ENCODE measurements around the gene DAGLA.
A peak's percentile ranks its signal among the peaks of the same experiment; 100 is the strongest.
"Not testable (repeated sequence)": the region's sequence is repeated elsewhere in the genome, so short reads cannot be mapped to it uniquely, and the experiment has no call there.

DAGLA gene, protein sequence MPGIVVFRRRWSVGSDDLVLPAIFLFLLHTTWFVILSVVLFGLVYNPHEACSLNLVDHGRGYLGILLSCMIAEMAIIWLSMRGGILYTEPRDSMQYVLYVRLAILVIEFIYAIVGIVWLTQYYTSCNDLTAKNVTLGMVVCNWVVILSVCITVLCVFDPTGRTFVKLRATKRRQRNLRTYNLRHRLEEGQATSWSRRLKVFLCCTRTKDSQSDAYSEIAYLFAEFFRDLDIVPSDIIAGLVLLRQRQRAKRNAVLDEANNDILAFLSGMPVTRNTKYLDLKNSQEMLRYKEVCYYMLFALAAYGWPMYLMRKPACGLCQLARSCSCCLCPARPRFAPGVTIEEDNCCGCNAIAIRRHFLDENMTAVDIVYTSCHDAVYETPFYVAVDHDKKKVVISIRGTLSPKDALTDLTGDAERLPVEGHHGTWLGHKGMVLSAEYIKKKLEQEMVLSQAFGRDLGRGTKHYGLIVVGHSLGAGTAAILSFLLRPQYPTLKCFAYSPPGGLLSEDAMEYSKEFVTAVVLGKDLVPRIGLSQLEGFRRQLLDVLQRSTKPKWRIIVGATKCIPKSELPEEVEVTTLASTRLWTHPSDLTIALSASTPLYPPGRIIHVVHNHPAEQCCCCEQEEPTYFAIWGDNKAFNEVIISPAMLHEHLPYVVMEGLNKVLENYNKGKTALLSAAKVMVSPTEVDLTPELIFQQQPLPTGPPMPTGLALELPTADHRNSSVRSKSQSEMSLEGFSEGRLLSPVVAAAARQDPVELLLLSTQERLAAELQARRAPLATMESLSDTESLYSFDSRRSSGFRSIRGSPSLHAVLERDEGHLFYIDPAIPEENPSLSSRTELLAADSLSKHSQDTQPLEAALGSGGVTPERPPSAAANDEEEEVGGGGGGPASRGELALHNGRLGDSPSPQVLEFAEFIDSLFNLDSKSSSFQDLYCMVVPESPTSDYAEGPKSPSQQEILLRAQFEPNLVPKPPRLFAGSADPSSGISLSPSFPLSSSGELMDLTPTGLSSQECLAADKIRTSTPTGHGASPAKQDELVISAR

DNA sequence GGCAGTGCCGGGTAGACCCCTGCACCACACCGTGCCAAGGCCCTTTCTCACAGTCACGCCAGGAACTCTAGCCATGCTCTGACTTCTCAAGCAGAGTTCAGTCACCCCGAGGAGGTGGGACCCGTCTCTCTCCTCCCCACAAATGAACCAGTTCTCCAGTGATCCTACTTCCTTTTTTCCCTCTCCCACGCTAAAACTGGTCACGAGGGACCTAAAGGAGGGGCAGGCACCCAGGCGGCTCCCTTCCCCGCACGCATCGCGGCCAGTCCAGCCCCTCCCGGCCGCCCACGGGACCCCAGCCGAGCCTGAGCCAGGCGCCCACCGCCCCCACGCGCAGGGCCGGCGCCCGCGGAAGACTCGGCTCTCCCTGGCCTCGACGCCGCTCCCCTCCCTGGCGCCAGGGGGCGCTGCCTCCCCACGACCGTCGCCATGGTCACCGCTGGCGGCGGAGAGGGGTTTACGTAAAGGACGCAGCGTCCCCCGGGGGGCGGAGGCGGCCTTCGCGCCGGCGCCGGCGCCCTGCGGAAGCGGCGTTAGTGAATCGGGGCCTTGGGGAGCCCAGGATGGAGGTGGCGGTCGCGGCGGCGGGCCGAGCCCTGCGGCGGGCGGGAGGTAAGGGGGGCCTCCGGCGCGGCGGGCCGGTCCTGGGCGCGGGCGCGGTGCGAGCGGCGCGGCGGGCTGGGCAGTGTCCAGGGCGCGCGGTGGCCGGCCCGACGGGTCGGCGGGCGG lies at the start of gene DAGLA:
TSS of gene DAGLA (plus strand) at position 499 of the 729 bp plus-strand sequence. CDS start 39,765 bp downstream, outside the sequence.
- peak; percentile 74 for DNase-seq (ENCODE audit: low read depth)

DNA sequence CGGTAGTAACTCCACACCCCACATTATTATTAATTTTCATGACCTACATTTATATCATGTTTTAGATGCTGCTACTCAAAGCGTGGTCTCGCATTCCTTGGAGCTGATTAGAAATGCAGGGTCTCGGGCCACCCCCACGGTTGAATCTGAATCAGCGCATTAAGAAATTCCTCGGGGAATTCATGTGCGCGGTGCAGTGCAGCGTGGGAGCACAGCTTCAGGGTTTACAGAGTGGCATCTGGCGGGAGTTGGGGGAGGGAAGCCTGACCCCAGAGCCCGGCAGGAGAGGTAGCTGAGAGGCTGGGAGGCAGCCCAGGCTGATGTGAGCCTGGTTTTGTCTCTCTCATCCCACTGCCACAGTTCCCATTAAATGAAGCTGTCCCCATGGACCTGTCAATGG lies 48.1 kb upstream of the DAGLA start:
- no peak for DNase-seq (ENCODE audit: low read depth)

DNA sequence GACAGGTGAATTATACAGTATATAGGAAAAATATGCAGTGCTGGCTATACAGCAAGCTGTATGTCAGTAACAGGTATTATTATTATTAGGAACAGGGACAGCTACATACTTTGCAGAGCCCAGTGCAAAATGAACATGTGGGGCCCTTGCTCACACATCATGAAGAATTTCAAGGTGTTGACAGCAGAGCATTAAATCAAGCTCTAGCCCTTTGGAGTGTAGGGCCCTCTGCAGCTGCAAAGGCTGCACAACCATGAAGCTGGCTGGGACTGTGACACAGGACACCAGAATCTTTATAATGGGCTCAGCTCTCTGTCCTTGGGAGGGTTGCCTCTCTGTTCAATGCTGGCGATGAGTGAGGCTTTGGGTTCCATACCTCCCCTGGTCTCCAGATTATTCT lies 44.9 kb upstream of the DAGLA start:
- no peak for DNase-seq (ENCODE audit: low read depth)

DNA sequence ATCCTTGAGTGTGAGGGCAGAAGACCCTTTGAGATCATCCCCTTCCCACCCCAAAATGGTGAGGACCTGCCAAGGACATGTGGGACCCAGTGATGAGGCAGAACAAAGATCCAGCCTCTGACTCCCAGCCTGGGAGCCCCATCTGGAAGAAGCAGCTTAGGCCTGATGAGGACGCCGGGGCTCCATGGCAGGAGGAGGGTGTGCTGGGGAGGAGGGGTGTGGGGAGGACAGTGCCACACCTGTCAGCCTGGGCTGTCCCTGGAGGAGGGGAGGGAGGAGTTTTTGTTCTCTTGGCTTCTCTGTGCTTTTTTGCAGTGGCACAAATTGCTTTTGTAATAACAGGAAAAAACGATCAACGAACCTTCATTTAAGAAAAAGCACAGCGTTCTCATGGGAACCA lies 44.4 kb upstream of the DAGLA start:
- DNase-seq (ENCODE audit: low read depth), result no peak

DNA sequence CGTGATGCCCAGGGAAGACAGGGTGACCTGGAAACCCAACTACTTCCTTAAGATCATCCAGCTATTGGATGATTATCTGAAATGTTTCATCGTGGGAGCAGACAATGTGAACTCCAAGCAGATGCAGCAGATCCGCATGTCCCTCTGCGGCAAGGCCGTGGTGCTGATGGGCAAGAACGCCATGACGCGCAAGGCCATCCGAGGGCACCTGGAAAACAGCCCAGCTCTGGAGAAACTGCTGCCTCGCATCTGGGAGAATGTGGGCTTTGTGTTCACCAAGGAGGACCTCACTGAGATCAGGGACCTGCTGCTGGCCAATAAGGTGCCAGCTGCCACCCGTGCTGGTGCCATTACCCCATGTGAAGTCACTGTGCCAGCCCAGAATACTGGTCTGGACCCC lies 43.5 kb upstream of the DAGLA start:
- no peak for DNase-seq (ENCODE audit: low read depth)

DNA sequence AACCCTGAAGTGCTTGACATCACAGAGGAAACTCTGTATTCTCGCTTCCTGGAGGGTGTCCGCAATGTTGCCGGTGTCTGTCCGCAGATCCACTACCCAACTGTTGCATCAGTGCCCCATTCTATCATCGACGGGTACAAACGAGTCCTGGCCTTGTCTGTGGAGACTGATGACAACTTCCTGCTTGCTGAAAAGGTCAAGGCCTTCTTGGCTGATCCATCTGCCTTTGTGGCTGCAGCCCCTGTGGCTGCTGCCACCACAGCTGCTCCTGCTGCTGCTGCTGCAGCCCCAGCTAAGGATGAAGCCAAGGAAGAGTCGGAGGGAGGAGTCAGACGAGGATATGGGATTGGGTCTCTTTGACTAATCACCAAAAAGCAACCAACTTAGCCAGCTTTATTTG lies 42.9 kb upstream of the DAGLA start:
- no peak for DNase-seq (ENCODE audit: low read depth)

DNA sequence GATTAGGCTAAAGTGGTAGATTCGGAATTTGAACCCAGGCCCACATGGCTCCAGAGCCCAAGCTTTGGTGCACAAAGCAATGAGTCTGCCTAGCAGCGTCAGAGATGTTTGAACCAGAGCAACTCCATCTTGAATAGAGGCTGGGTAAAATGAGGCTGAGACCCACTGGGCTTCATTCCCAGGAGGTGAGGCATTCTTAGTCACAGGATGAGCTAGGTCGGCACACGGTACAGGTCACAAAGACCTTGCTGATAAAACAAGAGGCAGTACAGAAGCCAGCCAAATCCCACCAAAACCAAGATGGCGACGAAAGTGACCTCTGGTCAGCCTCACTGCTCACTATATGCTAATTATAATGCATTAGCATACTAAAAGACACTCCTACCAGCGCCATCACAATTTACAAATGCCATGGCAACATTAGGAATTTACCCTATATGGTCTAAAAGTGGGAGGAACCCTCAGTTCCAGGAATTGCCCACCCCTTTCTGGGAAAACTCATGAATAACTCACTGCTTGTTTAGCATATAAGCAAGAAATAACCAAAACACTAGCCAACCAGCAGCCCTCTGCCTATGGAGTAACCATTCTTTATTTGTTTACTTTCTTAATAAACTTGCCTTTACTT lies 40.3 kb upstream of the DAGLA start:
- DNase-seq (ENCODE audit: low read depth), result no peak

DNA sequence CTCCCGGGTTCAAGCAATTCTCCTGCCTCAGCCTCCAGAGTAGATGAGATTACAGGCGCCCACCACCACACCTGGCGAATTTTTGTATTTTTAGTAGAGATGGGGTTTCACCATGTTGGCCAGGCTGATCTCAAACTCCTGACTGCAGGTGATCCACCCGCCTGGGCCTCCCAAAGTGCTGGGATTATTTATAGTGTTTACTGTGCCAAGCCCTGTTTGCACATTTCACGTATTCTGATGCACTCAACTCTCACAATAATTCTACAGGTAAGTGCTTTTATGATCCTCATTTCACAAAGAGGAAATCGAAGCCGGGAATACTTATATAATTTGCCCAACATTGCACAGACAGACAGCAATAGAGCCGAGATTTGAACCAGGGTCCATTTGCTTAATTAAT lies 38.0 kb upstream of the DAGLA start:
- DNase-seq (ENCODE audit: low read depth), result no peak

DNA sequence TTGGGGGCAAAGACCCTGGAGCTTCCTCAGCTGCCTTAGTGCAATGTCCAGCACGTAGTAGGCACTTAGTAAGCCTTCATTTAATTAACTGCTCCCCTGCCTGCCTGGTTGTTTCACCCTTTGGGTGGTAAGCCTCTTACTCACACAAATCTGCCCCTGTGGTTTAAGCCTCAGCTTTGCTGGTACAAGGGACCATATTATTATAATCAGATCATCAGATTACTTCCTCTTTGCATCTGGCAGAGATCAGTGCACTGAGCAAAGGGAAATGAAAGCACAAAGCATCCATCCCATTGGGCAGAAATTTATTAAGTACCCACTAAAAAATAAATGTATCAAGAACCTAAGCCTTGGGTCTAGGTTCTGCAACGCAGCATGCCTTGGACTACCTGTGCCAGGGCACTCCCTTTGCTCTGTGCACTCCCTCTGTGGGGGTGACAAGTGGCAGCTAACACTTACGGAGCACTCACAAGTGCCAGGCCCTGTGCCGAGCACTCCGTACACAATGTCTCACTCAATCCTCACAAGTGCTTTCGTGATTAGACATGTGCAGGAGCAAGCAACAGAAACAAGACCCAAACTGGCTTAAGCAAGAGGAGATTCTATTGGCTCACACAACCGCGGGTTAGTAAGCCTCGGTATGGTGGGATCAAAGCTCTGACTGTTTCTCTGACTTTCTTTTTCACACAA lies 34.9 kb upstream of the DAGLA start:
- no peak for DNase-seq (ENCODE audit: low read depth)

DNA sequence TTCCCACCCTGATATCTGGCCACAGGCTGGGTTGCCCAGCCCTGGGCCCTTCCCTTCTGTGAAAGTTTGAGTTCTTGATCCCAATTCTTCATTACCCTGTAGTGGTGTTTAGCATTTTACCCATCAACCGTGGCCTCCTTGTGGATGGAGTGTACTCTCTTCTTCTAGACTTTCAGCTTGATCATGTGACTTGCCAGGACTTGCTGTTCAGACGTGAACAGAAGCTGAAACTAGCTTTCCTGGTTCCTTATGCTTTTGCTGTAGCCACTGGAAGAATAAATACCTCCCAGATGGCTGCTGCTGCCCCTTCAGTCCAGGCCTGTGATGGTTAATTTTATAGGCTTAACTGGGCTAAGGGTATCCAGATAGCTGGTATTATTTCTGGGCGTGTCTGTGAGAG lies 32.7 kb upstream of the DAGLA start:
- no peak for DNase-seq (ENCODE audit: low read depth)

DNA sequence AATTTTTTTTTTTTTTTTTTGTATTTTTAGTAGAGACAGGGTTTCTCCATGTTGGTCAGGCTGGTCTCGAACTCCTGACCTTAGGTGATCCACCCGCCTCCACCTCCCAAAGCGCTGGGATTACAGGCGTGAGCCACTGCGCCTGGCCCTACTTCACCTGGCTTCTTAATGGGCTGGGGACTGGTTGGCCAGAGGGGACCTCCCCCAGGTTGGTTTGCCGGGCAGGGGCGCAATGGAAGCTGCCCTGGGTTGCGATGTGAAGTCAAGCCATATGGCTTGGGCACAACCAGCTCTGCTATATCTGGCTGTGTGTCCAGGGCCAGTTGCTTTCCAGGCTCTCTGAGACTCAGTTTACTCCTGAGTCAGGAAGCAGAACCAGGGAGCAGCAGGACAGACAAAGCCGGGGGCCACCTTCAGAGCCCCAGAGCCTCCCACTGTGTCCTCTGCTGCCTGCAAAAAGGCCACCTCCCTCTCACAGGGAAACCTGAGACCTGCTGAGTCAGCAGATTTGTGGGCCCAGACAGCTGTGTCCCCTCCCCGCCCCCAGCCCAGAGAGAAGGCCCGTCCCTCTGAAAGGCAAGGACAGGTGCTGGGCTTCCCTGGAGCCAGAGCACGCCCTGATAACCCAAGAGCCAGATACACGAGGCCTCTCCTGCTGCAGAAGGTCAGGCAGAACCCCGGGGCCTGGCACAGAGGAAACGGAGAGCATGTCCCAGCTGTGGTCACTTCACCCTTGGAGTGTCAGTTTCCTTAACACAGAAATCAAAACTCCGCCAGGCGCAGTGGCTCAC lies 29.2 kb upstream of the DAGLA start:
- DNase-seq (ENCODE audit: low read depth), result no peak

DNA sequence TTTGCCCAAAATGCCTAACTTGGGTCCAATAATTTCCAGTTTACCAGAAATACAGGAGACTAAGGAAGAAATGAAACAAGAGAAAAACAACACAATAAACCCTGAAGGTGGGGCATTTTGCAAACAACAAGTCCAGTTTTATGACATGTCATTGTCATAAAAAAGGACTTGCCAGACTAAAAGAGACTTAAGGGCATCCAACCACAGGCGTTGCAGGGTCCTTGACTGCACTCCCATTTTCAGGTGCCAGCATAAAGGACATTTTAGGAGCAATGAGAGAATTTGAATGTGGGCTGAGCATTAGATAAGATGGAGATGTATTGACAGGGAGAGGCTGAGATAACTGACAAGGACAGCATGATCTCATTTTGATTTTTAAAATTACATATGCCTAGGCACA lies 28.1 kb upstream of the DAGLA start:
- DNase-seq (ENCODE audit: low read depth), result no peak

DNA sequence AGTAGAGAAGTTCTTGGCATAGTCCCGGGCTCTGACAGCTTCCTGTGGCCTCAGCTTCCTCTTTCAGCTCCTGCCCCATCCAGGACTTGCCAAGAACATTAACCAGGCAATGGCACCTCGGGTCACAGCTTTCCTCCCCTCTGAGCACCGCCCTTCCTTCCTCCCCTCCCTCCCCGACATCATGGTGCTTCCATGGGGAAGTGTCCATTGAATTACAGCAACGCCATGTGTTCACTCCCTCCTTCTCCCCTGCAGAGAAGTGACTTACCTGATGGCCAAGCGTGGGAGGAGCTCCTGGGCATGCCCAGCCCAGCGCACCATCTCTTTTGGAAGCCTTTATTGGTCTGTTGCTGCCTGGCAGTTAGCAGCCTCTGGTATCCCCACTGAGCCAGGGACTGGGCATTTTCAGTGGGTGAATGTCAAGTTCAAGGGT lies 25.8 kb upstream of the DAGLA start:
- no peak for DNase-seq (ENCODE audit: low read depth)

DNA sequence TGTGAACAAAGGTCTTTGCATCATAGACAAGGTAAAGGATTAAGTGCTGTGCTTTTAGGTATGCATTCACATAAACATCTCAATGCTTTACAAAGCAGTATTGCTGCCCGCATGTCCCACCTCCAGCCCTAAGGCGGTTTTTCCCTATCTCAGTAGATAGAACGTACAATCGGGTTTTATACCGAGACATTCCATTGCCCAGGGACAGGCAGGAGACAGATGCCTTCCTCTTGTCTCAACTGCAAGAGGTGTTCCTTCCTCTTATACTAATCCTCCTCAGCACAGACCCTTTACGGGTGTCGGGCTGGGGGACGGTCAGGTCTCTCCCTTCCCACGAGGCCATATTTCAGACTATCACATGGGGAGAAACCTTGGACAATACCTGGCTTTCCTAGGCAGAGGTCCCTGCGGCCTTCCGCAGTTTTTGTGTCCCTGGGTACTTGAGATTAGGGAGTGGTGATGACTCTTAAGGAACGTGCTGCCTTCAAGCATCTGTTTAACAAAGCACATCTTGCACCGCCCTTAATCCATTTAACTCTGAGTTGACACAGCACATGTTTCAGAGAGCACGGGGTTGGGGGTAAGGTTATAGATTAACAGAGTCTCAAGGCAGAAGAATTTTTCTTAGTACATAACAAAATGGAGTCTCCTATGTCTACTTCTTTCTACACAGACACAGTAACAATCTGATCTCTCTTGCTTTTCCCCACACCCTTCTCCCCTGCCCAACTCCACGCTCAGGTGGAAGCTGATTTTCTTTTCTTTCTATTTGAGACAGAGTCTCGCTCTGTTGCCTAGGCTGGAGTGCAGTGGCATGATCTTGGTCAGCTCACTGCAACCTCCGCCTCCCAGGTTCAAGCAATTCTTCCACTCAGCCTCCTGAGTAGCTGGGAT lies 24.7 kb upstream of the DAGLA start:
- DNase-seq (ENCODE audit: low read depth), result not testable (repeated sequence)

DNA sequence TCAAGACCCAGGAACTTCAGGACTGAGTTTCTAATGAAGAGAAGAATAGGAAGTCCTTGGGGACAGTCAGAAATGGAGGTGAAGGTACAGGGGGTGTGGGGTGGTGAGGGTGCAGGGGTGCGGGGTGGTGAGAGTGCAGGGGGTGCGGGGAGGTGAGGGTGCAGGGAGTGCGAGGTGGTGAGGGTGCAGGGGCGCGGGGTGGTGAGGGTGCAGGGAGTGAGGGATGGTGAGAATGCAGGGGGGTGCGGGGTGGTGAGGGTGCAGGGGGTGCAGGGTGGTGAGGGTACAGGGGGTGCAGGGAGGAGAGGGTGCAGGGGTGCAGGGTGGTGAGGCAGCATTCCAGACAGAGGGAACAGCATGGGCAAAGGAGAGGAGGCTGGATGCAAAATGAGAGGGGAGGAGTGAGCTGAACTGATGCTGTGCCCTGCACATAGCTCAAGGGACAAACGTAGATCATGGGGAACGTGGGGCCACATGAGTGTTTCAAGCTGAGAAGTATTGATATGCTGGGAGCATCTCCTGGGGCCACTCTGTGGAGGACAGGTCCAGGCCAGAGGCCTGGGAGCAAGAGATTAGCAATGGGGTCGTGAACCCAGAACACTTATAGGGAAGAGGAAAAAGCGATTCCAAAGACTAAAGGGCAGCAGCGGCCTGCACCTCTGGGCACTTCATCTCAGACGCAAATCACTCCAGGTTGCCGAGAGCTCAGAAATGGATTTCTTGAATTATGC lies 23.7 kb upstream of the DAGLA start:
- no peak for DNase-seq (ENCODE audit: low read depth)

DNA sequence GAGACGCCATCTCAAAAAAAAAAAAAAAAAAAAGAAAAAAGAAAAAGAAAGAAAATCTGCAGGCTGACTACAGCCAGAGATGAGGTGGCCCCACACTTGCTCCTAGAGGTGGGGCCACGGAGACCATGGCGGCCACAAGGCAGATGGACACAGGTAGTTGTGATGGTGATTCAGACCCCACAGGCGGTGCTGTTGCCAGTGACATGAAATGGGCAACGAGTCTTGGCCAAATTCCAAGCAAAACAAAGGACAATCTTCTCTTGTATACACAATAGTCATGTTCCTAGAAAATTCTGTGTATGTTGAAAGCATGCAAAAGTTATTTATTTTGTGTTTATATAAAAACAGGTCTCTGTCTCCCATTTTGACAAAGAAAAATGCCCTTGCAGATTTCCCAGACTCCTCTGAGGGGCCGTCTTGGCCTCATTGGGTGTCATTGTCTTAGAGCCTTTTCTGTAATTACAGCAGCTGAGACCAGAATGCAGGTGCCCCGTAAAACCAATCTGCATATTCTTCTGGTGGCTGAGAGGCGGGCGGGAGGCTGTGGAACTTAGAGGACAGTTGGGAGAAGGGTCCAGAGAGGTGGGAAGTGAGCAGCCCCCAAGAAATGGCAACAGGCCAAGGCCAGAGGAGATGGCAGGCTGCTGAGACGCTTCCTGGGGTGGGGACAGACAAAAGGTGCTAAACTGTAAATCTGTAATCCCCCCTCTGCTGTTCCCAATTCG lies 22.5 kb upstream of the DAGLA start:
- DNase-seq (ENCODE audit: low read depth), result no peak

DNA sequence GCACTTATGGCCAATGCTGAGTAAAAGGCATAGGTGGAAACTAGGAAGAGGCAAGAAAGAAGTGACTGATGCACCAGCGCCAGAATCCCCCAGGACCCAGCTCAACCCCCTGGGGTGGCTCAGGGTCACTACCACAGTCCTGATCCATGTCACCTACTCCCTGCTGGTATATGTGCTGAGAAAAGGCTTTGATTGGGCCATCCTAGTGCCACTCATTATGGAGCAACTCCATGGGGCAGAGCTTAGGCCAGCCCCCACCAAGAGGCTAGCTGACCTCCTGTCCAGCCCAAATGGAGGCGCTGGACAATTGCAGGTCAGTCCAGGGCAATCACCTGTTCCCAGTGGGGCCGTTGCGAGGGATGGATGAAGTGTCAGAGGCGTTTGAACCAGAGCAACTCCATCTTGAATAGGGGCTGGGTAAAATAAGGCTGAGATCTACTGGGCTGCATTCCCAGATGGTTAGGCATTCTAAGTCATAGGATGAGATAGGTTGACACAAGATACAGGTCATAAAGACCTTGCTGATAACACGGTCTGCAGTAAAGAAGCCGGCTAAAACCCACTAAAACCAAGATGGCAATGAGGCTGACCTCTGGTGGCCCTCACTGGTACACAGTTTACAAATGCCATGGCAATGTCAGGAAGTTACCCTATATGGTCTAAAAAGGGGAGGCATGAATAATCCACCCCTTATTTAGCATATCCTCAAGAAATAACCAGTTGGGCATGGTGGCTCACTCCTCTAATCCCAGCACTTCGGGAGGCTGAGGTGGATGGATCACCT lies 20.6 kb upstream of the DAGLA start:
- DNase-seq (ENCODE audit: low read depth), result no peak
